ENCODE results near the gene CDH8. TPM values are rescaled to one million over a fixed set of nuclear protein-coding genes. Genes with fewer than 3 reads are reported as not detected.

Gene CDH8
- total RNA-seq, 1 experiment from 2014 or later = 11.1 TPM

- TF ChIP-seq IRF2 (CRISPR knock-in tag; IDR thresholded peaks at IDR 0.05; ENCODE audit: borderline replicate concordance, low read depth) = no peak
- no peak for TF ChIP-seq ZNF416 (CRISPR knock-in tag; IDR thresholded peaks at IDR 0.05)
- no peak for TF ChIP-seq STAT6 (CRISPR knock-in tag; conservative IDR thresholded peaks at IDR 0.05; ENCODE audit: low read depth)
These were observed 144.8 kb downstream of the CDH8 start (continued) for GRCh38 chr16:61891460-61891859.

- Mint-ChIP-seq H3K9me3 (peaks cover 17% of the 10 kb centered on the region), H3K4me3 (no peak overlapping the region), H3K4me1 (peaks cover 12% of the 10 kb centered on the region), H3K36me3 (peaks cover 8% of the 10 kb centered on the region), H3K27ac (no peak overlapping the region), H3K27me3 (ENCODE audit: low read depth) (no peaks in the 10 kb centered on the region)
- ATAC-seq = no peak
- ChIA-PET CTCF (no interaction called here), POLR2A (no interaction called here)
- TF ChIP-seq ZNF263 (CRISPR knock-in tag; IDR thresholded peaks at IDR 0.05; ENCODE audit: low read depth) (no peak), ZNF219 (CRISPR knock-in tag; IDR thresholded peaks at IDR 0.05; ENCODE audit: borderline replicate concordance) (no peak), PRDM15 (CRISPR knock-in tag; IDR thresholded peaks at IDR 0.05) (no peak), ESRRA (CRISPR knock-in tag; IDR thresholded peaks at IDR 0.05; ENCODE audit: borderline replicate concordance) (no peak), ZNF423 (CRISPR knock-in tag; IDR thresholded peaks at IDR 0.05) (no peak), TEAD4 (CRISPR knock-in tag; IDR thresholded peaks at IDR 0.05) (no peak), ZNF232 (CRISPR knock-in tag; IDR thresholded peaks at IDR 0.05) (no peak)
- DNase-seq (ENCODE audit: low spot score) = no peak
These were observed 145.9 kb downstream of the CDH8 start for GRCh38 chr16:61890386-61890785.

- DNase-seq (ENCODE audit: low spot score) (no peak), ATAC-seq (no peak)
- H3K4me1 Mint-ChIP-seq = peaks cover 4% of the 10 kb centered on the region
- POLR2A ChIA-PET = no interaction called here
- CTCF ChIA-PET = interaction anchor here (0.6 kb wide), 1 partner anchor 154 kb away, joined by 3 read pairs; no protein-coding TSS in a partner anchor
- H3K4me3 Mint-ChIP-seq = no peak overlapping the region
- H3K9me3 Mint-ChIP-seq = peaks cover 17% of the 10 kb centered on the region
- no peak overlapping the region for H3K27ac Mint-ChIP-seq
- peaks cover 8% of the 10 kb centered on the region for H3K36me3 Mint-ChIP-seq
- no peaks in the 10 kb centered on the region for H3K27me3 Mint-ChIP-seq (ENCODE audit: low read depth)
- TF ChIP-seq OVOL2 (CRISPR knock-in tag; IDR thresholded peaks at IDR 0.05; ENCODE audit: borderline replicate concordance) = no peak
- no peak for TF ChIP-seq AR (CRISPR knock-in tag; IDR thresholded peaks at IDR 0.05)
- no peak for TF ChIP-seq FOXJ3 (CRISPR knock-in tag; IDR thresholded peaks at IDR 0.05; ENCODE audit: borderline replicate concordance)
- no peak for TF ChIP-seq NFYB (CRISPR knock-in tag; conservative IDR thresholded peaks at IDR 0.05; ENCODE audit: low read depth)
- no peak for TF ChIP-seq ZMAT4 (CRISPR knock-in tag; IDR thresholded peaks at IDR 0.05)
- TF ChIP-seq TP53 (CRISPR knock-in tag; IDR thresholded peaks at IDR 0.05) = no peak
- TF ChIP-seq ZNF232 (CRISPR knock-in tag; IDR thresholded peaks at IDR 0.05) = no peak
- TF ChIP-seq IRF1 (CRISPR knock-in tag; IDR thresholded peaks at IDR 0.05) = no peak
- no peak for TF ChIP-seq HMGXB4 (CRISPR knock-in tag; IDR thresholded peaks at IDR 0.05)
These were observed 148.3 kb downstream of the CDH8 start for GRCh38 chr16:61887903-61888302.
